H1 (cell line): Measurements from ENCODE around the gene PLA2G4A. TPM values are rescaled to one million over a fixed set of nuclear protein-coding genes. Genes with fewer than 3 reads are reported as not detected.

Experiments used
- BRCA1 ChIP-seq: IDR thresholded peaks from 2 replicates; pipeline ENCODE4 v1.6.1; 2012; ENCODE audit warnings: low read depth, low read length, improper control_type of control experiment
- CBX8 ChIP-seq: fragments of 300-800, 300-1000 bp; sonication (generic); IDR thresholded peaks from 2 replicates; pipeline ENCODE4 v1.7.1; 2016; ENCODE audit warnings: low read depth, low read length, borderline replicate concordance
- CHD2 ChIP-seq: IDR thresholded peaks from 2 replicates; pipeline ENCODE4 v1.6.1; 2012; ENCODE audit warnings: low read length, improper control_type of control experiment
- CHD7 ChIP-seq: fragments of 300-600 bp; sonication (generic); IDR thresholded peaks from 2 replicates; pipeline ENCODE4 v1.7.1; 2012; ENCODE audit warnings: low read length, moderate library complexity, mild to moderate bottlenecking, inconsistent platforms; ENCODE audit not compliant: insufficient replicate concordance
- CREB1 ChIP-seq: IDR thresholded peaks from 2 replicates; pipeline ENCODE4 v1.6.1; 2012; ENCODE audit warnings: inconsistent platforms
- MAFK ChIP-seq: IDR thresholded peaks from 2 replicates; pipeline ENCODE4 v1.6.1; 2012; ENCODE audit warnings: low read depth, mild to moderate bottlenecking, improper control_type of control experiment, low read length
- polyA plus RNA-seq, 7 experiments: library from polyadenylated mRNA; depleted of rRNA in 3 of 7; stranded (reverse) in 5 of 7; unstranded in 2 of 7; fragments of >200 nt in 5 of 7; fragments of 200-250 nt in 2 of 7; gene quantifications; 1 replicate in 5 of 7; 2 replicates in 1 of 7; 4 replicates in 1 of 7; pipeline versions ENCODE4 v1.2.1 to v1.2.3, GENCODE V29; 2011 to 2013; ENCODE audit warnings: missing spikeins in 2 of 7, mixed read lengths in 2 of 7
- total RNA-seq: library from RNA; stranded (reverse); fragmentation: NEBNext Ultra II Directional; extraction: Animal tissue kit (Norgen Biotek cat#: 25700); gene quantifications from 2 replicates; pipeline ENCODE4 v1.2.1, GENCODE V29; 2021
- TF ChIP-seq, protein P1 (sequence below): IDR thresholded peaks from 2 replicates; pipeline ENCODE4 v1.6.1; 2012; ENCODE audit warnings: inconsistent platforms

The PLA2G4A gene
- total and polyA plus RNA-seq, 2 of the 8 experiments (the other 6 are each of a cell fraction or from before 2014, with no cell fraction given), result 0.63 to 1.4 TPM

GRCh38 chr1:187013582-187014200 lies 184.9 kb downstream of the PLA2G4A start (continued):
- TF ChIP-seq CHD7 (no peak), MAFK (no peak), CREB1 (no peak), CHD2 (no peak), BRCA1 (no peak), CBX8 (no peak)
- TF ChIP-seq, protein P1, sequence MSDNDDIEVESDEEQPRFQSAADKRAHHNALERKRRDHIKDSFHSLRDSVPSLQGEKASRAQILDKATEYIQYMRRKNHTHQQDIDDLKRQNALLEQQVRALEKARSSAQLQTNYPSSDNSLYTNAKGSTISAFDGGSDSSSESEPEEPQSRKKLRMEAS, result no peak
